ENCODE measurements around the gene RNF123. TPM values are rescaled to one million over a fixed set of nuclear protein-coding genes. Genes with fewer than 3 reads are reported as not detected.

The RNF123 gene
- total RNA-seq, 2 donors from 2014 or later = 36.4 to 39.3 TPM

GRCh38 chr3:49718858-49719213 lies 29.5 kb downstream of the RNF123 start:
- Histone ChIP-seq H3K4me3 (peak overlapping the region; percentile 54), H3K9me3 (no peaks in the 10 kb centered on the region), H3K27ac (no peak overlapping the region), H3K27me3 (no peaks in the 10 kb centered on the region), H3K9ac (ENCODE audit: low read depth in 2 of 2, low read length in 2 of 2) (peak overlapping the region; percentile 40 to 55), H3K36me3 (no peaks in the 10 kb centered on the region), H3K4me1 (peaks cover 18% of the 10 kb centered on the region)
- intact Hi-C loops (cut with DNase I) = no loop called here
- TF ChIP-seq CTCF (IDR thresholded peaks at IDR 0.05) = no peak
- no peak for DNase-seq

DNA sequence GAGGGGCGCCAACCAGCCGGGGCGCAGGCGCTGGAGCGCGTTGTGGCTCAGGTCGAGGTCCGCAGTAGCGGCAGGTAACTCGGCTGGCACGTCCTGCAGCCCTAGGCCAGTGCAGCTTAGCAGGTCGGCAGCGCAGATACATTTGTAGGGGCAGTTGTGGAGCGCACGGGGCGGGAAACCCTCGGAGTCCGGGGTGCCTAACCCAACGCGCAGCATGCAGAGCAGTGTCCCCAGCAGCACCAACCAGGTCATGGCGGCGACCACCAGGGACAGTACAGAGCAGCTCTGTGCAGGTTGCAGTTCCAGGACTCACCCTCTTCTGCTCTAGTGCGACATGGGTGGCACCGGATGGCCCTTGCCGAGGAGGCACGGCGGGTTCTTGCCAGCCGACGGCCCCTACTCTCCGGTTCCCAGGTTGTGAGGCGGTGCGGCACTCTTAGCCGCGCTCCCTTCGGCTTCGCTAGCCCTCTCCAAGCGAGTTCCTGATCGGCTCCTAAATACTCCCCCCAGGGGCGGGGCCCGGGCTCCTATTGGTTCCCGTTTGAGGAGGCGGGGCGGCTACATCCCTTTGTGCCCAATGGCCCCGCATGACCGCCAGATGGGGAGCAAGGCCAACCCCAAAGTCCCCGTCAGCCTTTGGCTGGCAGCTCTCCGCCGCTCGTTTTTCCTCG lies 30.0 kb downstream of the RNF123 start, which contains the start of gene AMIGO3:
AMIGO3 (minus strand) TSS at position 471 of the 671 bp plus-strand sequence; CDS start at position 252, 219 bp downstream.
- peak; percentile 30 for TF ChIP-seq CTCF (IDR thresholded peaks at IDR 0.05)
- Histone ChIP-seq H3K36me3 (no peaks in the 10 kb centered on the region), H3K9me3 (no peaks in the 10 kb centered on the region), H3K9ac (ENCODE audit: low read depth in 2 of 2, low read length in 2 of 2) (peak within 1 kb of the TSS; percentile 40 to 55), H3K4me3 (peak within 1 kb of the TSS; percentile 54), H3K27ac (peak within 1 kb of the TSS; percentile 56), H3K27me3 (no peaks in the 10 kb centered on the region), H3K4me1 (peaks cover 19% of the 10 kb centered on the region)
- DNase-seq = peak; percentile 99
- intact Hi-C loops (cut with DNase I) = no loop called here

DNA sequence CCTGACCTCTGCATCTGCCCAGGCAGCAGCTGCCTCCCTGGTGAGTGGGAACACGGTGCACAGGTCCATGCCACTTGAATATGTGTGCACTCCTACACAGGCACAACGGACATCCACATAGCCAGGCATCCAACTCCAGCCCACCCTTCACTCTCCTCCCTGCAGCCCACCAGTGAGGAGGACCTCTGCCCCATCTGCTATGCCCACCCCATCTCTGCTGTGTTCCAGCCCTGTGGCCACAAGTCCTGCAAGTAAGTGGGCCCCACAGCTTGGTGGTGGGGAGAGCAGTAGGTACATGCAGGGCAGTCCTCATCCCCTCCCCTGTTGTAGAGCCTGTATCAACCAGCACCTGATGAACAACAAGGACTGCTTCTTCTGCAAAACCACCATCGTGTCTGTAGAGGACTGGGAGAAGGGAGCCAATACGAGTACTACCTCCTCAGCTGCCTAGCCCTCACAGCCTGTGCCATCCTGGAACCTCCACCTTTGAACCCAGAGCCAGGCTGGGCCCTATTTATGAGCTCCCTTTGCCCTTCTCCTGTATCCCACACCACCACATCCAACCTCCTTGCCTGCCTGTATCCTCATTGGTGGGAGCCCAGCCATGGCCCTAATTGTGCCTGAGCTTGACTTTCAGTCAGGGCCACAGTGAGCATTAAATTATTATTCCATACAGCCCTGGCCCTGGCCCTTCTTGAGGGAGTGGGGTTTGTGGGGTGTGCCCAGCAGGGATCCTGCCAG lies 31.7 kb downstream of the RNF123 start:
- no peak overlapping the region for H3K27ac ChIP-seq

DNA sequence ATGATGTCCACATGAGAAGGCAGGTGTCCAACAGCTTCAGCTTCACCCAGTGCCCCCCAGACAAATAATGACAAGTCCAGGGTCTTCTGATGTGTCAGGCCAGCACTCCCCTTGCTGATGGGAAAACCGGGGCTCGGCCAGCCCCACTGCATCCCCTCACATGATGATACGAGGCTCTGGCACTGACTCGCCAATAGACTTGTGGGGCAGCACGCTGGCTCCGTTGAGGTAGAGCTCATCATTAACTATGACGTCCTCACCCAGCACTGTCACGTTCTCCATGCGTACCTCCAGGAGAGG lies 32.2 kb downstream of the RNF123 start:
- DNase-seq = no peak
- TF ChIP-seq CTCF (IDR thresholded peaks at IDR 0.05) = no peak
- peaks cover 30% of the 10 kb centered on the region for H3K4me1 ChIP-seq
- H3K27me3 ChIP-seq = no peaks in the 10 kb centered on the region
- H3K9ac ChIP-seq (ENCODE audit: low read depth in 2 of 2, low read length in 2 of 2) = no peak overlapping the region
- H3K9me3 ChIP-seq = no peaks in the 10 kb centered on the region
- intact Hi-C loops (cut with DNase I) = no loop called here
- H3K36me3 ChIP-seq = no peaks in the 10 kb centered on the region
- H3K27ac ChIP-seq = no peak overlapping the region
- H3K4me3 ChIP-seq = no peak overlapping the region

More for the DNA sequence above, 31.7 kb downstream of the RNF123 start:
- Histone ChIP-seq H3K9ac (ENCODE audit: low read depth in 2 of 2, low read length in 2 of 2) (no peak overlapping the region), H3K4me3 (no peak overlapping the region), H3K36me3 (no peaks in the 10 kb centered on the region), H3K27me3 (no peaks in the 10 kb centered on the region), H3K9me3 (no peaks in the 10 kb centered on the region), H3K4me1 (peaks cover 25% of the 10 kb centered on the region)
- intact Hi-C loops (cut with DNase I) = no loop called here
- TF ChIP-seq CTCF (IDR thresholded peaks at IDR 0.05) = no peak
- DNase-seq = no peak

DNA sequence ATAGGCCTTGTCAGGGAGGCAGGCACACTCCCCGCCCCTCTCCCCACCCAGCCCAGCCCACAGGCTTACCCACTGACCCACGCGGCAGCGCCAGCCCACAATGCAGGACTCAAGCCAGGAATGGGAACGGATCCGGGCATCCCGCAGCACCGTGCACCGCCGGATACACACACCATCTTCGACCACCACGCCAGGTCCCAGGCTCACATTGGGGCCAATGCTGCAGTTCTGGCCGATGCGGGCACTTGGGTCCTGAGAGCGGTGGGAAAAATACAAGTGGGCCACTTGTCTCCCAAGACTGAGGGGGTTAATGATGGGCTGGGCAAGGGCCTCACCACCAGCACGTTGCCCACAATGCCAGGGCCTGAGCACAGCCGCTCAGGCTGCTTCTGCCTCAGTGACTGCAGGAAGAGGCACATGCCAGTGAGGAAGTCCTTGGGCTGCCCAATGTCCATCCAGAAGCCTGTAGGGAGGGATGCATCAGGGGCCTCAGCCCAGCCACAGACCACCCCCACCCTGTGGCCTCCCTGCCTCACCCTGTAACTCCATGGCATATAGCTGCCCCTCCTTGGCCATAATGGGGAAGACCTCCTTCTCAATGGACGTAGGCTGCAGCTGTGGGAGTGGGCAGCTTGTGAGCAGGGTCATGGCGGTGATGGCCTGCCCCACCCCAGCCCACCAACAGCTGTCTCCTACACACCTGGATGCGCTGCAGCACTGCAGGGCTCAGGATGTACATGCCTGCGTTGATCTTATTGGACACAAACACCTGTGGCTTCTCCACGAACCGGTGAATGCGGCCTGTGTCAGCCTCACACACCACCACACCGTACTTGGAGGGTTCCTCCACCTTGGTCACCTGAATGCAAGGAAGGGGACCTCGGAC lies 32.8 kb downstream of the RNF123 start:
- no peaks in the 10 kb centered on the region for H3K9me3 ChIP-seq
- peak overlapping the region; percentile 86 for H3K4me3 ChIP-seq
- no peak for DNase-seq
- intact Hi-C loops (cut with DNase I) = no loop called here
- peak overlapping the region; percentile 94 for H3K27ac ChIP-seq
- H3K9ac ChIP-seq (ENCODE audit: low read depth in 2 of 2, low read length in 2 of 2) = peak overlapping the region; percentile 93 to 99
- H3K36me3 ChIP-seq = peaks cover 1% of the 10 kb centered on the region
- peaks cover 34% of the 10 kb centered on the region for H3K4me1 ChIP-seq
- no peaks in the 10 kb centered on the region for H3K27me3 ChIP-seq
- no peak for TF ChIP-seq CTCF (IDR thresholded peaks at IDR 0.05)

Measured in colonic mucosa (tissue), 4 donors.